ENCODE measurements around the gene CTRL.

DNA sequence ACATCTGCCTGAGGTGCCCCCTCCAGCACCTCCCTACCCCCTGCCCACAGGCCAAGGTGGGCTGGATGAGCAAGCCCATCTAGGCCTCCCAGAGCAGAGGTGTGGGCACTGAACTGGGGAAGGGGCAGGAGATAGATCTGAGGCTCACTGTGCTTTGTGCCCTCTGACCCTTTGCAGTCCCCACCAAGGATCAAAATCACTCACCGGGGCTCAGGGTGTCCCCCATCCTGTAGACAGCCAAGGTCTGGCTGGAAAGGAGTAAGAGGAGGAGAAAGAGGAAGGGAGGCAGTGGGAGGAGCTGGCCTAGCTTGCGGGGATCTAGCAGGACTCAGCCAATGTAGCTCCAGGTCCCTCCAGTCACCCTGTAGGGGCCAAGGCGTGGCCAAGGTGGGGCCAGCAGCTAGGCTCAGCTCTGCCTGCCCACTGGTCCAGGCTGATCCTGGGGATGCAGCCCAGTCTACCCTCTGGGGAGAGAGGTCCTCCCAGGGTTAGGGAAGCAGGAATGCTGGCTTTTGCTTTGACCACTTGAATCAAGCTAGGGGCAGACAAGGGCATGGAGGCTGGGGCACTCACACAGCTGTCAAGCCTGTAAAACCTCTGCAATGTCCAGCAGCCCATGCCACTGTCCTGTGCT is 35.0 kb upstream of the CTRL start:
- TF ChIP-seq POLR2A (IDR thresholded peaks at IDR 0.05; ENCODE audit: low read depth, low read length) (no peak), TAF1 (IDR thresholded peaks at IDR 0.05; ENCODE audit: borderline replicate concordance, low read depth, low read length) (no peak), POLR2AphosphoS5 (IDR thresholded peaks at IDR 0.05; ENCODE audit: low read depth, low read length) (no peak; the same call in 1 of the 2 replicates)

All from GM12892 (cell line).